ENCODE data around the gene LMNTD1.

GRCh38 chr12:25526778-25527177 is 26.3 kb downstream of the LMNTD1 start:
- TF ChIP-seq CTCF (conservative IDR thresholded peaks at IDR 0.05) (no peak), EZH2 (IDR thresholded peaks at IDR 0.05; ENCODE audit: low read depth) (no peak)

All from PC-9 (cell line).